Gastrocnemius medialis (tissue), 4 donors: ENCODE data around the gene NFASC.
A peak's percentile ranks its signal among the peaks of the same experiment; 100 is the strongest.

ENCODE experiments used
- POLR2A ChIP-seq, 2 donors: fragments of 450-650 bp; IDR thresholded peaks; one replicate each; pipeline ENCODE4 v1.6.1; 2017; ENCODE audit warnings: antibody characterized with exemption in 2 of 2, mild to moderate bottlenecking in 2 of 2, moderate library complexity in 2 of 2
- TF ChIP-seq, protein P1 (sequence below), 5 experiments: fragments of 450-650 bp in 3 of 5; fragments of 200-600 bp in 2 of 5; sonication (generic) in 2 of 5; IDR thresholded peaks in 4 of 5; conservative IDR thresholded peaks in 1 of 5; 1 replicate in 4 of 5; 2 replicates in 1 of 5; pipeline ENCODE4 v1.5.1; 2016 to 2019; ENCODE audit warnings: antibody characterized with exemption in 5 of 5, mild to moderate bottlenecking in 3 of 5, moderate library complexity in 3 of 5

GRCh38 chr1:204828352-204828850, 42.3 kb upstream of the NFASC start:
- TF ChIP-seq, protein P1, sequence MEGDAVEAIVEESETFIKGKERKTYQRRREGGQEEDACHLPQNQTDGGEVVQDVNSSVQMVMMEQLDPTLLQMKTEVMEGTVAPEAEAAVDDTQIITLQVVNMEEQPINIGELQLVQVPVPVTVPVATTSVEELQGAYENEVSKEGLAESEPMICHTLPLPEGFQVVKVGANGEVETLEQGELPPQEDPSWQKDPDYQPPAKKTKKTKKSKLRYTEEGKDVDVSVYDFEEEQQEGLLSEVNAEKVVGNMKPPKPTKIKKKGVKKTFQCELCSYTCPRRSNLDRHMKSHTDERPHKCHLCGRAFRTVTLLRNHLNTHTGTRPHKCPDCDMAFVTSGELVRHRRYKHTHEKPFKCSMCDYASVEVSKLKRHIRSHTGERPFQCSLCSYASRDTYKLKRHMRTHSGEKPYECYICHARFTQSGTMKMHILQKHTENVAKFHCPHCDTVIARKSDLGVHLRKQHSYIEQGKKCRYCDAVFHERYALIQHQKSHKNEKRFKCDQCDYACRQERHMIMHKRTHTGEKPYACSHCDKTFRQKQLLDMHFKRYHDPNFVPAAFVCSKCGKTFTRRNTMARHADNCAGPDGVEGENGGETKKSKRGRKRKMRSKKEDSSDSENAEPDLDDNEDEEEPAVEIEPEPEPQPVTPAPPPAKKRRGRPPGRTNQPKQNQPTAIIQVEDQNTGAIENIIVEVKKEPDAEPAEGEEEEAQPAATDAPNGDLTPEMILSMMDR (IDR thresholded peaks at IDR 0.05 in 4 of 5, conservative IDR thresholded peaks at IDR 0.05 in 1 of 5) = peak in 1 of 5 experiments; percentile 21
- peak in 1 of 2 donors; percentile 35 for TF ChIP-seq POLR2A (IDR thresholded peaks at IDR 0.05)
